HepG2 (cell line): ENCODE results near the gene MRPL38. TPM values are rescaled to one million over a fixed set of nuclear protein-coding genes. Genes with fewer than 3 reads are reported as not detected.
A peak's percentile ranks its signal among the peaks of the same experiment; 100 is the strongest.

ENCODE experiments used
- ARID2 ChIP-seq: sonication (generic); formaldehyde crosslinking; IDR thresholded peaks from 2 replicates; pipeline ENCODE4 v1.8.1; 2022; ENCODE audit warnings: mild to moderate bottlenecking, missing genetic modification reagents, borderline replicate concordance
- ETV6 ChIP-seq: sonication (generic); formaldehyde crosslinking; conservative IDR thresholded peaks from 2 replicates; pipeline ENCODE4 v1.4.0; 2020; ENCODE audit warnings: missing genetic modification reagents
- FOXP4 ChIP-seq: sonication (generic); formaldehyde crosslinking; IDR thresholded peaks from 2 replicates; pipeline ENCODE4 v1.4.0; 2020; ENCODE audit warnings: missing genetic modification reagents
- GABPA ChIP-seq, 2 experiments: IDR thresholded peaks; 2 replicates each; pipeline ENCODE4 v1.6.1; 2011 to 2016; ENCODE audit warnings: low read depth in 2 of 2, low read length in 1 of 2, missing biosample characterization in 1 of 2, missing genetic modification characterization in 1 of 2
- HNRNPL ChIP-seq: fragments of 200-400 bp; formaldehyde crosslinking; IDR thresholded peaks from 2 replicates; pipeline ENCODE4 v1.6.1; 2017; ENCODE audit warnings: mild to moderate bottlenecking, low read depth, low read length
- HNRNPLL ChIP-seq: fragments of 200-400 bp; formaldehyde crosslinking; IDR thresholded peaks from 2 replicates; pipeline ENCODE4 v1.6.1; 2017; ENCODE audit warnings: mild to moderate bottlenecking, low read depth, low read length; ENCODE audit not compliant: poor library complexity, severe bottlenecking
- IKZF5 ChIP-seq: IDR thresholded peaks from 2 replicates; pipeline ENCODE4 v1.6.1; 2018; ENCODE audit warnings: missing genetic modification reagents, mild to moderate bottlenecking, missing compliant biosample characterization
- KDM1A ChIP-seq: IDR thresholded peaks from 2 replicates; pipeline ENCODE4 v1.6.1; 2016; ENCODE audit warnings: missing compliant biosample characterization
- KDM6A ChIP-seq: IDR thresholded peaks from 2 replicates; pipeline ENCODE4 v1.6.1; 2016; ENCODE audit warnings: low read depth
- NR2F6 ChIP-seq, 2 experiments: IDR thresholded peaks; 2 replicates each; pipeline ENCODE4 v1.6.1; 2016; ENCODE audit warnings: antibody characterized with exemption in 1 of 2, mild to moderate bottlenecking in 1 of 2
- RFX1 ChIP-seq: fragments of 450-650 bp; IDR thresholded peaks from 2 replicates; pipeline ENCODE4 v1.6.1; 2017
- SMAD1 ChIP-seq: sonication (generic); formaldehyde crosslinking; IDR thresholded peaks from 2 replicates; pipeline ENCODE4 v1.4.0; 2020; ENCODE audit warnings: missing genetic modification reagents, low read depth, mild to moderate bottlenecking, borderline replicate concordance
- TBX3 ChIP-seq: fragments of 450-650 bp; IDR thresholded peaks from 2 replicates; pipeline ENCODE4 v1.6.1; 2017; ENCODE audit warnings: antibody characterized with exemption, mild to moderate bottlenecking, inconsistent platforms, borderline replicate concordance
- ZBTB40 ChIP-seq, 2 experiments: fragments of 450-650 bp in 1 of 2; sonication (generic) in 1 of 2; formaldehyde crosslinking in 1 of 2; IDR thresholded peaks; 2 replicates each; pipeline versions ENCODE4 v1.6.1 to v1.8.0; 2016 to 2022; ENCODE audit warnings: antibody characterized with exemption in 1 of 2, mild to moderate bottlenecking in 1 of 2, missing genetic modification reagents in 1 of 2
- ZNF451 ChIP-seq: sonication (generic); formaldehyde crosslinking; IDR thresholded peaks from 2 replicates; pipeline ENCODE4 v1.5.0; 2020; ENCODE audit warnings: mild to moderate bottlenecking, missing genetic modification reagents
- ZNF460 ChIP-seq: sonication (generic); formaldehyde crosslinking; IDR thresholded peaks from 2 replicates; pipeline ENCODE4 v1.5.1; 2020; ENCODE audit warnings: missing genetic modification reagents, mild to moderate bottlenecking, borderline replicate concordance
- ZNF772 ChIP-seq: sonication (generic); formaldehyde crosslinking; IDR thresholded peaks from 2 replicates; pipeline ENCODE4 v1.5.0; 2020; ENCODE audit warnings: mild to moderate bottlenecking, missing genetic modification reagents
- polyA plus RNA-seq, 8 experiments: library from polyadenylated mRNA; depleted of rRNA in 3 of 8; stranded (reverse) in 7 of 8; unstranded in 1 of 8; fragments of >200 nt; fragmentation: Illumina TruSeq in 4 of 8; extraction: Trizol in 4 of 8; gene quantifications; 2 replicates each; pipeline versions ENCODE4 v1.2.1 to v1.2.3, GENCODE V29; 2011 to 2016; ENCODE audit warnings: low read depth in 4 of 8, missing spikeins in 1 of 8, mixed read lengths in 1 of 8; ENCODE audit not compliant: insufficient read depth in 1 of 8
- total RNA-seq, 5 experiments: library from RNA; depleted of rRNA; stranded (reverse); fragments of >200 nt; fragmentation: Illumina TruSeq; extraction: Trizol; gene quantifications; 2 replicates each; pipeline ENCODE4 v1.2.3, GENCODE V29; 2016; ENCODE audit warnings: low read depth in 1 of 5

MRPL38 gene
- total and polyA plus RNA-seq, 2 of the 13 experiments (the other 11 are each of a cell fraction or from before 2014, with no cell fraction given): 83.7 to 125 TPM

GRCh38 chr17:75895370-75896155 is 9.1 kb downstream of the MRPL38 start (continued):
- TF ChIP-seq IKZF5 (CRISPR knock-in tag) (no peak), ETV6 (CRISPR knock-in tag) (no peak), KDM6A (CRISPR knock-in tag) (no peak), HNRNPL (no peak), RFX1 (no peak), KDM1A (CRISPR knock-in tag) (no peak), NR2F6 (IDR thresholded peaks at IDR 0.05) (peak; percentile 27; the same call in 1 of the 2 replicates), NR2F6 (CRISPR knock-in tag; IDR thresholded peaks at IDR 0.05) (0 out of 2 replicates have a peak, but pooled peaks have one; percentile 21), GABPA (IDR thresholded peaks at IDR 0.05; ENCODE audit: low read depth, low read length) (no peak), GABPA (CRISPR knock-in tag; IDR thresholded peaks at IDR 0.05; ENCODE audit: low read depth) (no peak), HNRNPLL (no peak), ZNF451 (CRISPR knock-in tag) (no peak), ARID2 (CRISPR knock-in tag) (no peak; the same call in 1 of the 2 replicates), ZNF772 (CRISPR knock-in tag) (peak; percentile 60; the same call in 1 of the 2 replicates), ZNF460 (CRISPR knock-in tag) (no peak), ZBTB40 (IDR thresholded peaks at IDR 0.05) (no peak), ZBTB40 (CRISPR knock-in tag; IDR thresholded peaks at IDR 0.05) (0 out of 2 replicates have a peak, but pooled peaks have one; percentile 15), SMAD1 (CRISPR knock-in tag) (no peak), FOXP4 (no peak), TBX3 (no peak)
